Keratinocyte (primary cell): ENCODE results near the gene TRAT1. TPM values are rescaled to one million over a fixed set of nuclear protein-coding genes. Genes with fewer than 3 reads are reported as not detected.

Source experiments
- DNase-seq: peaks from one replicate; pipeline ENCODE4 v3.0.0-alpha.2; 2011; ENCODE audit warnings: low read depth, missing footprints, low spot score
- FAIRE-seq: peaks from 2 replicates; lab custom pipeline; 2011; peaks lifted over from hg19 to GRCh38; lab: Jason Lieb, UNC
- H2AFZ ChIP-seq: 2 replicates; pipeline ENCODE4 v1.6.0; 2012; ENCODE audit warnings: low read length, control low read depth, inconsistent platforms; ENCODE audit not compliant: control insufficient read depth
- H3K27ac ChIP-seq: 2 replicates; pipeline ENCODE4 v1.5.1; 2011; ENCODE audit warnings: low read length; ENCODE audit not compliant: control insufficient read depth, insufficient read depth
- H3K27me3 ChIP-seq: 3 replicates; pipeline ENCODE4 v1.6.0; 2011; ENCODE audit warnings: low read length; ENCODE audit not compliant: control insufficient read depth, insufficient read depth; ENCODE audit errors: extremely low read depth
- H3K36me3 ChIP-seq, 2 experiments: 2 replicates in 1 of 2; 3 replicates in 1 of 2; pipeline ENCODE4 v1.5.1; 2011; ENCODE audit warnings: low read length in 2 of 2, mild to moderate bottlenecking in 1 of 2; ENCODE audit not compliant: control insufficient read depth in 2 of 2, insufficient read depth in 2 of 2; ENCODE audit errors: extremely low read depth in 1 of 2
- H3K4me1 ChIP-seq: 3 replicates; pipeline ENCODE4 v1.5.1; 2011; ENCODE audit warnings: low read length; ENCODE audit not compliant: control insufficient read depth, insufficient read depth; ENCODE audit errors: extremely low read depth
- H3K4me2 ChIP-seq: 3 replicates; pipeline ENCODE4 v1.6.0; 2011; ENCODE audit warnings: low read depth, low read length; ENCODE audit not compliant: control insufficient read depth, insufficient read depth; ENCODE audit errors: extremely low read depth
- H3K4me3 ChIP-seq, 3 experiments: fragments of 200-600 bp in 1 of 3; sonication (generic) in 1 of 3; 2 replicates in 2 of 3; 3 replicates in 1 of 3; pipeline ENCODE4 v1.5.1; 2011 to 2016; ENCODE audit warnings: low read length in 3 of 3, mild to moderate bottlenecking in 3 of 3, control low read depth in 2 of 3, inconsistent platforms in 1 of 3, low read depth in 1 of 3, mixed read lengths in 1 of 3, mixed run types in 1 of 3, moderate library complexity in 1 of 3; ENCODE audit not compliant: control insufficient read depth in 2 of 3, insufficient read depth in 2 of 3; ENCODE audit errors: extremely low read depth in 1 of 3
- H3K79me2 ChIP-seq: 2 replicates; pipeline ENCODE4 v1.6.0; 2012; ENCODE audit warnings: low read length; ENCODE audit not compliant: control insufficient read depth, insufficient read depth
- H3K9ac ChIP-seq: 3 replicates; pipeline ENCODE4 v1.6.0; 2011; ENCODE audit warnings: low read length; ENCODE audit not compliant: control insufficient read depth, insufficient read depth; ENCODE audit errors: extremely low read depth
- H3K9me1 ChIP-seq: 3 replicates; pipeline ENCODE4 v1.6.0; 2011; ENCODE audit warnings: low read length; ENCODE audit not compliant: control insufficient read depth, insufficient read depth; ENCODE audit errors: extremely low read depth
- H3K9me3 ChIP-seq: 2 replicates; pipeline ENCODE4 v1.5.1; 2012; ENCODE audit warnings: low read depth, low read length; ENCODE audit not compliant: control insufficient read depth
- H4K20me1 ChIP-seq: 3 replicates; pipeline ENCODE4 v1.6.0; 2011; ENCODE audit warnings: low read length; ENCODE audit not compliant: control insufficient read depth, insufficient read depth; ENCODE audit errors: extremely low read depth
- EZH2 ChIP-seq: IDR thresholded peaks from one replicate; pipeline ENCODE4 v1.6.1; 2012; ENCODE audit warnings: inconsistent platforms, mild to moderate bottlenecking, low read length, moderate library complexity
- dilution Hi-C: fragments of 300-500 bp; cut with MboI; formaldehyde crosslinking; loops from one replicate; pipeline ENCODE4 v1.7.0; 2020; ENCODE audit warnings: low sequenced_read_pairs; ENCODE audit not compliant: extremely low pct_ligation_motif_present
- polyA plus RNA-seq, 5 experiments: library from polyadenylated mRNA; depleted of rRNA in 3 of 5; stranded (reverse) in 3 of 5; stranded (forward) in 1 of 5; unstranded in 1 of 5; fragments of >200 nt; gene quantifications; 1 replicate in 1 of 5; 2 replicates in 3 of 5; 3 replicates in 1 of 5; pipeline versions ENCODE4 v1.2.1 to v1.2.3, GENCODE V29; 2011 to 2012; ENCODE audit warnings: missing spikeins in 2 of 5, low read depth in 1 of 5, low replicate concordance in 1 of 5
- TF ChIP-seq, protein P1 (sequence below), 3 experiments: IDR thresholded peaks in 1 of 3; conservative IDR thresholded peaks in 1 of 3; optimal IDR thresholded peaks in 1 of 3; 2 replicates in 2 of 3; 3 replicates in 1 of 3; pipeline versions ENCODE3 to v1.5.1; 2011; ENCODE audit warnings: low read length in 3 of 3, mild to moderate bottlenecking in 3 of 3, moderate library complexity in 2 of 3, control low read depth in 1 of 3, inconsistent platforms in 1 of 3; ENCODE audit not compliant: insufficient read depth in 2 of 3; ENCODE audit errors: extremely low read depth in 1 of 3

The TRAT1 gene
- polyA plus RNA-seq, 1 donor (not counting 4 experiments of a cell fraction or from before 2014, with no cell fraction given), result not detected

DNA sequence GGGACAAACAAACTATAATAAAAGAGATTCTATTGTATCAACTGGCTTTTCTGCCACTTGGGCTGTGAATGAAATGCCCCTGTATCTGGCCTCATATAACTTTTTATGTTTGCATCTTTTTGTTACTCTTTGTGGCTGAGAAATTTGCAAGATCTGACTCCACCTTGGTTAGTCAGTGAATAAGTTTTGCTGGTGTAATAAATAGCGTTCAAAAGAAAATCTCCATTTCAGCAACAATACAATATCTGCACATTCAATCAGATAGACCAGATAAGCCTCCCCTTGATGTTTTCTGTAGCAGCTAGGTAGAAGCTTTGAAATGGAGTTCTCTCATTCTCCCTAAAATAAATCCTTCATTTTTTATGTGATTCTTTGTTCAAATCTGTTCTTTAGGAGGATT lies 12.0 kb downstream of the TRAT1 start:
- Histone ChIP-seq H3K9ac (no peak overlapping the region), H4K20me1 (no peaks in the 10 kb centered on the region), H3K9me1 (no peaks in the 10 kb centered on the region), H2AFZ (no peak overlapping the region), H3K4me1 (no peaks in the 10 kb centered on the region), H3K36me3 (no peaks in the 10 kb centered on the region), H3K27ac (no peak overlapping the region), H3K27me3 (no peaks in the 10 kb centered on the region), H3K4me3 (no peak overlapping the region), H3K4me2 (no peak overlapping the region), H3K9me3 (no peaks in the 10 kb centered on the region), H3K79me2 (no peaks in the 10 kb centered on the region)
- FAIRE-seq (no peak), DNase-seq (no peak)
- TF ChIP-seq EZH2, result no peak
- TF ChIP-seq, protein P1, sequence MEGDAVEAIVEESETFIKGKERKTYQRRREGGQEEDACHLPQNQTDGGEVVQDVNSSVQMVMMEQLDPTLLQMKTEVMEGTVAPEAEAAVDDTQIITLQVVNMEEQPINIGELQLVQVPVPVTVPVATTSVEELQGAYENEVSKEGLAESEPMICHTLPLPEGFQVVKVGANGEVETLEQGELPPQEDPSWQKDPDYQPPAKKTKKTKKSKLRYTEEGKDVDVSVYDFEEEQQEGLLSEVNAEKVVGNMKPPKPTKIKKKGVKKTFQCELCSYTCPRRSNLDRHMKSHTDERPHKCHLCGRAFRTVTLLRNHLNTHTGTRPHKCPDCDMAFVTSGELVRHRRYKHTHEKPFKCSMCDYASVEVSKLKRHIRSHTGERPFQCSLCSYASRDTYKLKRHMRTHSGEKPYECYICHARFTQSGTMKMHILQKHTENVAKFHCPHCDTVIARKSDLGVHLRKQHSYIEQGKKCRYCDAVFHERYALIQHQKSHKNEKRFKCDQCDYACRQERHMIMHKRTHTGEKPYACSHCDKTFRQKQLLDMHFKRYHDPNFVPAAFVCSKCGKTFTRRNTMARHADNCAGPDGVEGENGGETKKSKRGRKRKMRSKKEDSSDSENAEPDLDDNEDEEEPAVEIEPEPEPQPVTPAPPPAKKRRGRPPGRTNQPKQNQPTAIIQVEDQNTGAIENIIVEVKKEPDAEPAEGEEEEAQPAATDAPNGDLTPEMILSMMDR (optimal IDR thresholded peaks at IDR 0.05 in 1 of 3, IDR thresholded peaks at IDR 0.05 in 1 of 3, conservative IDR thresholded peaks at IDR 0.05 in 1 of 3; ENCODE audit: extremely low read depth in 1 of 3, insufficient read depth in 2 of 3, low read length in 3 of 3), result no peak
- dilution Hi-C loops, result no loop called here

DNA sequence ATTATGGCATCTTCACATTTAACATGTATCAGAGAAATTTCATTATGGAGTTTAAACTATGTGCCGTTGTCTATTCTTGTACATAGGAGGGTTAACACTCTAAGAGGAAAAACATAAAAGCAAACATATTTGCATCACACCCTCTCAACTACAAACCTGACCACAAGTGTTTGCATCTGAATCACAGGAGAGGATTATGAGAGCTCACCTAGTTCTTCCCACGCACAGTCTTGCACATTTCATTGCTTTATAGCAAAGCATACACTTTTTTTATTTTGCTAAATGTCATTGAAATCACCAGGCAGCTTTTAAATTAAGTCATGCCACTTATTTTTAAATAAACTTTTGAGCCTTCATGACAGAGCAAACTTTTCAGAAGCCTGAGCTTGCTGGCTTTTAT lies 12.5 kb downstream of the TRAT1 start:
- no peaks in the 10 kb centered on the region for H3K79me2 ChIP-seq
- no peaks in the 10 kb centered on the region for H3K4me1 ChIP-seq
- dilution Hi-C loops, result no loop called here
- no peaks in the 10 kb centered on the region for H3K36me3 ChIP-seq
- no peaks in the 10 kb centered on the region for H3K9me1 ChIP-seq
- no peak overlapping the region for H3K27ac ChIP-seq
- H2AFZ ChIP-seq, result no peak overlapping the region
- no peaks in the 10 kb centered on the region for H3K9me3 ChIP-seq
- no peak for DNase-seq
- no peaks in the 10 kb centered on the region for H4K20me1 ChIP-seq
- no peak overlapping the region for H3K4me3 ChIP-seq
- no peak overlapping the region for H3K4me2 ChIP-seq
- no peak for TF ChIP-seq EZH2
- TF ChIP-seq, protein P1 (optimal IDR thresholded peaks at IDR 0.05 in 1 of 3, IDR thresholded peaks at IDR 0.05 in 1 of 3, conservative IDR thresholded peaks at IDR 0.05 in 1 of 3; ENCODE audit: extremely low read depth in 1 of 3, insufficient read depth in 2 of 3, low read length in 3 of 3), result no peak
- no peaks in the 10 kb centered on the region for H3K27me3 ChIP-seq
- FAIRE-seq, result no peak
- H3K9ac ChIP-seq, result no peak overlapping the region
